OCI-LY1 (cell line): ENCODE results near the gene TRMU.

ENCODE experiments used
- H2AFZ ChIP-seq: fragments of 200-600 bp; sonication (generic), shearing (Covaris generic); 2 replicates; pipeline ENCODE4 v1.6.0; 2014; ENCODE audit warnings: antibody characterized with exemption, mild to moderate bottlenecking, low read length
- H3F3A ChIP-seq: fragments of 200-600 bp; sonication (generic), shearing (Covaris generic); 2 replicates; pipeline ENCODE4 v1.6.0; 2014; ENCODE audit warnings: mild to moderate bottlenecking, antibody characterized with exemption, low read length, moderate library complexity; ENCODE audit not compliant: insufficient read depth
- H3K27ac ChIP-seq: fragments of 200-600 bp; sonication (generic); 2 replicates; pipeline ENCODE4 v1.5.1; 2014; ENCODE audit warnings: low read length, mixed run types, mild to moderate bottlenecking, low read depth; ENCODE audit not compliant: poor library complexity, severe bottlenecking
- H3K27me3 ChIP-seq: fragments of 200-600 bp; sonication (generic); 2 replicates; pipeline ENCODE4 v1.6.0; 2014; ENCODE audit warnings: antibody characterized with exemption, mild to moderate bottlenecking, low read length, moderate library complexity; ENCODE audit not compliant: insufficient read depth
- H3K36me3 ChIP-seq: fragments of 200-600 bp; sonication (generic); 2 replicates; pipeline ENCODE4 v1.6.1; 2014; ENCODE audit warnings: mild to moderate bottlenecking, antibody characterized with exemption, low read length, moderate library complexity, mixed read lengths; ENCODE audit not compliant: insufficient read depth
- H3K4me1 ChIP-seq: fragments of 200-600 bp; sonication (generic); 2 replicates; pipeline ENCODE4 v1.5.1; 2014; ENCODE audit warnings: mild to moderate bottlenecking, low read length, moderate library complexity; ENCODE audit not compliant: insufficient read depth, severe bottlenecking
- H3K4me2 ChIP-seq: fragments of 200-600 bp; sonication (generic), shearing (Covaris generic); 2 replicates; pipeline ENCODE4 v1.6.1; 2014; ENCODE audit warnings: low read length
- H3K4me3 ChIP-seq: fragments of 200-600 bp; sonication (generic); 2 replicates; pipeline ENCODE4 v1.5.1; 2014; ENCODE audit warnings: low read length, low read depth, mild to moderate bottlenecking, mixed read lengths; ENCODE audit not compliant: poor library complexity, severe bottlenecking
- H3K79me2 ChIP-seq: fragments of 200-600 bp; shearing (Covaris generic); 2 replicates; pipeline ENCODE4 v1.6.1; 2016; ENCODE audit warnings: mixed run types, low read length, mixed read lengths; ENCODE audit not compliant: insufficient read depth
- H3K9ac ChIP-seq: fragments of 200-600 bp; sonication (generic), shearing (Covaris generic); 2 replicates; pipeline ENCODE4 v1.6.1; 2014; ENCODE audit warnings: mild to moderate bottlenecking, low read length, mixed read lengths
- H3K9me2 ChIP-seq: fragments of 200-600 bp; sonication (generic), shearing (Covaris generic); 2 replicates; pipeline ENCODE4 v1.6.1; 2014; ENCODE audit warnings: low read depth, mild to moderate bottlenecking, low read length, mixed read lengths
- H3K9me3 ChIP-seq: fragments of 200-600 bp; shearing (Covaris generic); 2 replicates; pipeline ENCODE4 v1.6.1; 2014; ENCODE audit warnings: low read length, mixed read lengths
- H4K20me1 ChIP-seq: fragments of 200-600 bp; sonication (generic), shearing (Covaris generic); 2 replicates; pipeline ENCODE4 v1.6.0; 2016; ENCODE audit warnings: mild to moderate bottlenecking, low read length; ENCODE audit not compliant: insufficient read depth
- CTCF ChIP-seq: fragments of 200-600 bp; sonication (generic), shearing (Covaris generic); IDR thresholded peaks from 2 replicates; pipeline ENCODE4 v1.5.1; 2017; ENCODE audit warnings: mild to moderate bottlenecking, antibody characterized with exemption, low read length, moderate library complexity, mixed read lengths
- EZH2 ChIP-seq: fragments of 200-600 bp; sonication (generic), shearing (Covaris generic); IDR thresholded peaks from 2 replicates; pipeline ENCODE4 v1.8.0; 2017; ENCODE audit warnings: borderline replicate concordance, mixed run types, mild to moderate bottlenecking, antibody characterized with exemption, low read length, moderate library complexity, mixed read lengths

TRMU gene

GRCh38 chr22:46319319-46319718, 16.2 kb upstream of the TRMU start:
- Histone ChIP-seq H3K4me1 (no peaks in the 10 kb centered on the region), H4K20me1 (no peaks in the 10 kb centered on the region), H3K36me3 (peaks cover 94% of the 10 kb centered on the region), H3K9me3 (no peaks in the 10 kb centered on the region), H3K4me2 (no peak overlapping the region), H3K79me2 (no peaks in the 10 kb centered on the region), H2AFZ (no peak overlapping the region), H3F3A (no peaks in the 10 kb centered on the region), H3K27me3 (no peaks in the 10 kb centered on the region), H3K27ac (no peak overlapping the region), H3K4me3 (no peak overlapping the region), H3K9ac (no peak overlapping the region), H3K9me2 (no peaks in the 10 kb centered on the region)
- no peak for TF ChIP-seq EZH2
- no peak for TF ChIP-seq CTCF

GRCh38 chr22:46320166-46320710, 15.3 kb upstream of the TRMU start:
- Histone ChIP-seq H3K79me2 (no peaks in the 10 kb centered on the region), H3F3A (no peaks in the 10 kb centered on the region), H3K4me3 (no peak overlapping the region), H3K9me3 (no peaks in the 10 kb centered on the region), H3K4me1 (no peaks in the 10 kb centered on the region), H4K20me1 (no peaks in the 10 kb centered on the region), H3K27ac (no peak overlapping the region), H3K36me3 (peaks cover 96% of the 10 kb centered on the region), H2AFZ (no peak overlapping the region), H3K4me2 (no peak overlapping the region), H3K27me3 (no peaks in the 10 kb centered on the region), H3K9me2 (no peaks in the 10 kb centered on the region), H3K9ac (no peak overlapping the region)
- no peak for TF ChIP-seq CTCF
- no peak for TF ChIP-seq EZH2

- H3K4me1 ChIP-seq = no peaks in the 10 kb centered on the region
- peaks cover 96% of the 10 kb centered on the region for H3K36me3 ChIP-seq
- no peaks in the 10 kb centered on the region for H3K79me2 ChIP-seq
- H3K9ac ChIP-seq = no peak overlapping the region
- H3K27me3 ChIP-seq = no peaks in the 10 kb centered on the region
- H4K20me1 ChIP-seq = no peaks in the 10 kb centered on the region
- no peaks in the 10 kb centered on the region for H3K9me3 ChIP-seq
- H3F3A ChIP-seq = no peaks in the 10 kb centered on the region
- H3K4me2 ChIP-seq = no peak overlapping the region
- no peaks in the 10 kb centered on the region for H3K9me2 ChIP-seq
- no peak overlapping the region for H3K27ac ChIP-seq
- TF ChIP-seq CTCF = no peak
- H3K4me3 ChIP-seq = no peak overlapping the region
- H2AFZ ChIP-seq = no peak overlapping the region
Measured at GRCh38 chr22:46320716-46321386, 14.7 kb upstream of the TRMU start.
